GM21528 (cell line): Measurements from ENCODE around the gene VSTM1.
"Not testable (repeated sequence)": the region's sequence is repeated elsewhere in the genome, so short reads cannot be mapped to it uniquely, and the experiment has no call there.

Experiments
- ATAC-seq: cut with Tn5 transposase; IDR thresholded peaks from one replicate; pipeline ENCODE4 v1.9.1; 2021; ENCODE audit warnings: mild to moderate bottlenecking, moderate library complexity; ENCODE audit not compliant: unreplicated experiment, low FRiP score

The VSTM1 gene

GRCh38 chr19:54074851-54075250, 11.2 kb upstream of the VSTM1 start:
- no peak for ATAC-seq

GRCh38 chr19:54073829-54074228, 10.1 kb upstream of the VSTM1 start:
- no peak for ATAC-seq

GRCh38 chr19:54069470-54069869, 5.8 kb upstream of the VSTM1 start:
- ATAC-seq: no peak

GRCh38 chr19:54062643-54063042, 1.1 kb downstream of the VSTM1 start:
- ATAC-seq: no peak

GRCh38 chr19:54047616-54048015, 16.1 kb downstream of the VSTM1 start:
- no peak for ATAC-seq

- no peak for ATAC-seq
Observed at GRCh38 chr19:54045771-54046170, 17.9 kb downstream of the VSTM1 start.

GRCh38 chr19:54042989-54043388, 20.7 kb downstream of the VSTM1 start:
- no peak for ATAC-seq

GRCh38 chr19:54041969-54042606, 21.6 kb downstream of the VSTM1 start:
- ATAC-seq: no peak

- ATAC-seq: no peak
Observed at GRCh38 chr19:54040003-54040402, 23.7 kb downstream of the VSTM1 start.

- ATAC-seq: not testable (repeated sequence)
Observed at GRCh38 chr19:54036542-54036941, 27.2 kb downstream of the VSTM1 start.

- ATAC-seq: no peak
Observed at GRCh38 chr19:54035215-54036178, 28.2 kb downstream of the VSTM1 start.

- no peak for ATAC-seq
Observed at GRCh38 chr19:54030895-54031586, 32.7 kb downstream of the VSTM1 start.

GRCh38 chr19:54029930-54030490, 33.7 kb downstream of the VSTM1 start:
- no peak for ATAC-seq

- no peak for ATAC-seq
Observed at GRCh38 chr19:54029301-54029700, 34.4 kb downstream of the VSTM1 start.

- ATAC-seq: no peak
Observed at GRCh38 chr19:54026656-54027055, 37.0 kb downstream of the VSTM1 start.

- no peak for ATAC-seq
Observed at GRCh38 chr19:54024660-54025059, 39.0 kb downstream of the VSTM1 start.

GRCh38 chr19:54023191-54023590, 40.5 kb downstream of the VSTM1 start:
- no peak for ATAC-seq

GRCh38 chr19:54021932-54022331, 41.8 kb downstream of the VSTM1 start:
- no peak for ATAC-seq

GRCh38 chr19:54021363-54021762, 42.3 kb downstream of the VSTM1 start:
- ATAC-seq: no peak

GRCh38 chr19:54017261-54017660, 46.4 kb downstream of the VSTM1 start:
- ATAC-seq: no peak
